Panc1 (cell line): Measurements from ENCODE around the gene ALOX15B.

ENCODE experiments used
- SIN3A ChIP-seq: IDR thresholded peaks from 2 replicates; pipeline ENCODE4 v1.6.1; 2012; ENCODE audit warnings: low read depth, mild to moderate bottlenecking, low read length, moderate library complexity, borderline replicate concordance; ENCODE audit not compliant: insufficient read depth
- TF ChIP-seq, protein P1 (sequence below): fragments of 450-650 bp; IDR thresholded peaks from 2 replicates; pipeline ENCODE4 v1.5.1; 2017; ENCODE audit warnings: mild to moderate bottlenecking

DNA sequence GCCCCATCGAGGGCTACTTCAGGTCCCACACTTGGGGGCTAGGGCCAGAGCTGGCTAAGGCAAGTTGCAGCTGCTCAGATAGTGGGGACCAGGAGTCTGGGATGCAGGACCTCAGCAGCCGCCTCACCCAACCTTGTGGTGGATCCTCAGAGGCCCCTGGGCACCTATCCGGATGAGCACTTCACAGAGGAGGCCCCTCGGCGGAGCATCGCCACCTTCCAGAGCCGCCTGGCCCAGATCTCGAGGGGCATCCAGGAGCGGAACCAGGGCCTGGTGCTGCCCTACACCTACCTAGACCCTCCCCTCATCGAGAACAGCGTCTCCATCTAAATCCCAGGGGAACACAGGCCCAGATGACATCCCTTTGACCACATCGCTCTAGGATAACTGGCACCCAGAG lies 9.4 kb downstream of the ALOX15B start:
- TF ChIP-seq, protein P1, sequence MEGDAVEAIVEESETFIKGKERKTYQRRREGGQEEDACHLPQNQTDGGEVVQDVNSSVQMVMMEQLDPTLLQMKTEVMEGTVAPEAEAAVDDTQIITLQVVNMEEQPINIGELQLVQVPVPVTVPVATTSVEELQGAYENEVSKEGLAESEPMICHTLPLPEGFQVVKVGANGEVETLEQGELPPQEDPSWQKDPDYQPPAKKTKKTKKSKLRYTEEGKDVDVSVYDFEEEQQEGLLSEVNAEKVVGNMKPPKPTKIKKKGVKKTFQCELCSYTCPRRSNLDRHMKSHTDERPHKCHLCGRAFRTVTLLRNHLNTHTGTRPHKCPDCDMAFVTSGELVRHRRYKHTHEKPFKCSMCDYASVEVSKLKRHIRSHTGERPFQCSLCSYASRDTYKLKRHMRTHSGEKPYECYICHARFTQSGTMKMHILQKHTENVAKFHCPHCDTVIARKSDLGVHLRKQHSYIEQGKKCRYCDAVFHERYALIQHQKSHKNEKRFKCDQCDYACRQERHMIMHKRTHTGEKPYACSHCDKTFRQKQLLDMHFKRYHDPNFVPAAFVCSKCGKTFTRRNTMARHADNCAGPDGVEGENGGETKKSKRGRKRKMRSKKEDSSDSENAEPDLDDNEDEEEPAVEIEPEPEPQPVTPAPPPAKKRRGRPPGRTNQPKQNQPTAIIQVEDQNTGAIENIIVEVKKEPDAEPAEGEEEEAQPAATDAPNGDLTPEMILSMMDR = no peak
- TF ChIP-seq SIN3A = no peak
